ENCODE data around the gene ACLY. TPM values are rescaled to one million over a fixed set of nuclear protein-coding genes. Genes with fewer than 3 reads are reported as not detected.

Gene ACLY
- total and polyA plus RNA-seq, 2 experiments from 2014 or later: 89.2 to 96.3 TPM

DNA sequence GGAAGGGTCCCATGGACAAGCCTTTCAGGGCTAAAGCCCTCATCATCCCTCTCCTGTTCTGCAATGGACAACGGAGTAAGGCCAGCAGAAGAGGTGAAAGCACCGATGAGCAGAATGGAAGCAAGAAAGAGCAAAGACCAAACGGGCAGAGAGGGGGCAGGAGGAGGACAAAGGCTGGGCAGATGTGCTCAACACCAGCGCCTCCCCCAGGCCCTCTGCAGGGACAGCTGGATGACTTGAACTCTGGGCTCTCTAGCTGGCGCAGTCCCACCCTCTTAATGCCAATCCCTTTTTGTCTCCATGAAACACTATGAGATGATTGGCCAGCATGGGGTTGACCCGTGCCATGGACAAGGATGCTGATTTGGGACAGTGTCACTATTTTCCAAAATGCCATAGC, 22.0 kb downstream of the ACLY start:
- no peaks in the 10 kb centered on the region for H3K27me3 ChIP-seq
- no peak overlapping the region for H3K27ac ChIP-seq
- TF ChIP-seq, protein P1, sequence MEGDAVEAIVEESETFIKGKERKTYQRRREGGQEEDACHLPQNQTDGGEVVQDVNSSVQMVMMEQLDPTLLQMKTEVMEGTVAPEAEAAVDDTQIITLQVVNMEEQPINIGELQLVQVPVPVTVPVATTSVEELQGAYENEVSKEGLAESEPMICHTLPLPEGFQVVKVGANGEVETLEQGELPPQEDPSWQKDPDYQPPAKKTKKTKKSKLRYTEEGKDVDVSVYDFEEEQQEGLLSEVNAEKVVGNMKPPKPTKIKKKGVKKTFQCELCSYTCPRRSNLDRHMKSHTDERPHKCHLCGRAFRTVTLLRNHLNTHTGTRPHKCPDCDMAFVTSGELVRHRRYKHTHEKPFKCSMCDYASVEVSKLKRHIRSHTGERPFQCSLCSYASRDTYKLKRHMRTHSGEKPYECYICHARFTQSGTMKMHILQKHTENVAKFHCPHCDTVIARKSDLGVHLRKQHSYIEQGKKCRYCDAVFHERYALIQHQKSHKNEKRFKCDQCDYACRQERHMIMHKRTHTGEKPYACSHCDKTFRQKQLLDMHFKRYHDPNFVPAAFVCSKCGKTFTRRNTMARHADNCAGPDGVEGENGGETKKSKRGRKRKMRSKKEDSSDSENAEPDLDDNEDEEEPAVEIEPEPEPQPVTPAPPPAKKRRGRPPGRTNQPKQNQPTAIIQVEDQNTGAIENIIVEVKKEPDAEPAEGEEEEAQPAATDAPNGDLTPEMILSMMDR (IDR thresholded peaks at IDR 0.05; ENCODE audit: low read depth, low read length): no peak
- no peaks in the 10 kb centered on the region for H3K4me1 ChIP-seq (ENCODE audit: low read depth)
- peaks cover 51% of the 10 kb centered on the region for H3K36me3 ChIP-seq
- H3K4me3 ChIP-seq: no peak overlapping the region
- H3K9me3 ChIP-seq (ENCODE audit: low read depth): no peaks in the 10 kb centered on the region
- DNase-seq (ENCODE audit: low read depth in 1 of 2, low spot score in 1 of 2): no peak

DNA sequence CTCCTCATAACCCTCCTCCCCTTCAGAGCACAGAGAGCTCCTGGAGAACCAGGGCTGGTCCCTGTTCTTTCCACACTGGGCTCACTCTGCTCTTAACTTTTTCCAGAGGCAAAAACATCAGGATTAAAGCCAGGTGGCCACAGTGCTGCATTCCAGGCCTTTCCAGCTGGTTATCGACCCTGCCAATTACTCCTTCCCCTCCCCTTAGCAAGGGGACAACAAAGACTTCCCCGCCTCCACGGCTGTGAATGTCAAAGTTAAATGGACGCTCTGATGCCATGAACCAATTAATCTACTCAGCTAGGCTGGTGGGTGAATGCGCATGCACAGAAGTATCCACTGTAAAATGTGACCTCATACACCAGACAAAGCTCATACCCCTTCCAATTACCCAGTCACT, 23.1 kb downstream of the ACLY start:
- Histone ChIP-seq H3K27me3 (no peaks in the 10 kb centered on the region), H3K36me3 (peaks cover 51% of the 10 kb centered on the region), H3K4me3 (no peak overlapping the region), H3K27ac (peak overlapping the region; percentile 48), H3K9me3 (ENCODE audit: low read depth) (no peaks in the 10 kb centered on the region), H3K4me1 (ENCODE audit: low read depth) (no peaks in the 10 kb centered on the region)
- DNase-seq (ENCODE audit: low read depth in 1 of 2, low spot score in 1 of 2): peak in 1 of 2 donors; percentile 49
- TF ChIP-seq, protein P1 (IDR thresholded peaks at IDR 0.05; ENCODE audit: low read depth, low read length): no peak

DNA sequence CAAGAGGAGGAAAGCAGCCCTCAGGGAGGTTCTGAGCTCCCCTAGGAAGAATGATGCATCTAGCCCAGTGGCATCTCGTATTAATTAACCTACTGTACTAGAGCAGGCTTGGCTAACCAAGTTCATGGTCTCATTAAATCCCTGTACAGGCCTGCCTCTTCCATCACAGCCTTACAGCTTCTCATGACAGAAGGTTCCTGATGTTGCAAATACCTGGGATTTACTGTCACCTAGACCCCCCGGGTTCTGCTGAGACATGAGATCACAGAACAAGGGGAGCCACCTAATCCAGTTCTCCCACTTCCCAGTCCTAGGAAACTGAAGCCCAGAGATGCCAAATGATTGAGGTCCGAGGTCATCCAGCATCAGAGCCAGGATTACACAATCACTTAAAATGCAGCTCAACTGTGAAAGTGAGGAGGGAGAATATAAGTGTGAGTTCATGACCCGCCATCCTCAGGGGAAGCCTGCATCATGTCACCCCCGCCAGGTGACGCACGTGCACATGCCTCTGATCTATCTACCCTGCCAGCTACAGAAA, 23.9 kb downstream of the ACLY start:
- H3K27ac ChIP-seq: peak overlapping the region; percentile 48
- TF ChIP-seq, protein P1 (IDR thresholded peaks at IDR 0.05; ENCODE audit: low read depth, low read length): no peak
- no peaks in the 10 kb centered on the region for H3K27me3 ChIP-seq
- peak in 1 of 2 donors; percentile 63 for DNase-seq (ENCODE audit: low read depth in 1 of 2, low spot score in 1 of 2)
- H3K4me3 ChIP-seq: no peak overlapping the region
- no peaks in the 10 kb centered on the region for H3K9me3 ChIP-seq (ENCODE audit: low read depth)
- H3K4me1 ChIP-seq (ENCODE audit: low read depth): no peaks in the 10 kb centered on the region
- peaks cover 54% of the 10 kb centered on the region for H3K36me3 ChIP-seq

DNA sequence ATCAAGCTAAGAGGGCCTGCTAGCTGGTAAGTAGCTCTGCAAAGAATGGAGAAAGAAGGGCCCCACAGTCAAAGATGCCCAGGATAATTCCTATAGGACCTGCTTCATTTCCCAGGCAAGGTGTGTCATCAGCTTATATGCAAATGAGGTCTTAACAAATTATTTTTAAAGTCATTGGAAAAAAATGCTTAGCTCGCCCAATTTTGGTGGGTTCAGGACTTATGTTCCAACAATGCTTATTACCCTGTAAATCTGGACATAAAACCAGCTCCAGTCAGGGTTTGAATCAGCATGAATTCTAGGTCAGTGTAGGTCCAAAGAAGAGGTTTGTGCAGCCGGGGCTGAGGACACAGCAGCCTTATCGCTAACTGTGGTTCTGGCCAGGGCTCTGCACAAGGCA, 25.4 kb downstream of the ACLY start:
- no peak overlapping the region for H3K27ac ChIP-seq
- no peak for DNase-seq (ENCODE audit: low read depth in 1 of 2, low spot score in 1 of 2)
- no peaks in the 10 kb centered on the region for H3K4me1 ChIP-seq (ENCODE audit: low read depth)
- no peaks in the 10 kb centered on the region for H3K9me3 ChIP-seq (ENCODE audit: low read depth)
- H3K4me3 ChIP-seq: no peak overlapping the region
- H3K36me3 ChIP-seq: peaks cover 56% of the 10 kb centered on the region
- no peaks in the 10 kb centered on the region for H3K27me3 ChIP-seq
- TF ChIP-seq, protein P1 (IDR thresholded peaks at IDR 0.05; ENCODE audit: low read depth, low read length): no peak

DNA sequence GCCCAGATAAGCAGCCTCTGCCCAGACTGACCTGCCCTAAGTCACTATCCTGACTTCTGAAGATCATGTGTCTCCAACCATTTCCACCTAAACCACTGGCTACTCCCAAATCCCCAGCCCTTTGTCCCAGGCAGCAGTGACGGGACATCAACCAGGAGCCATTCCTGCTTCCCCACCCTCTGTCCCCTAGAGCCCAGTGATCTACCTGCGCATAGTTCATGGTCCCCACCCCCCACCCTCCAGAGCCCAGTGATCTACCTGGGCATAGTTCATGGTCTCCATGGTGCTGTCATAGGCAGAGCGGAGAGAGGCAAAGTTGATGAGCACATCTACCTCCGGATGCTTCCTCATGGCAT, 26.8 kb downstream of the ACLY start:
- Histone ChIP-seq H3K9me3 (ENCODE audit: low read depth) (no peaks in the 10 kb centered on the region), H3K4me1 (ENCODE audit: low read depth) (no peaks in the 10 kb centered on the region), H3K4me3 (no peak overlapping the region)

More for the DNA sequence above, 26.8 kb downstream of the ACLY start:
- Histone ChIP-seq H3K27me3 (no peaks in the 10 kb centered on the region), H3K36me3 (peaks cover 55% of the 10 kb centered on the region), H3K27ac (no peak overlapping the region)
- TF ChIP-seq, protein P1 (IDR thresholded peaks at IDR 0.05; ENCODE audit: low read depth, low read length): no peak
- DNase-seq (ENCODE audit: low read depth in 1 of 2, low spot score in 1 of 2): no peak
